ENCODE data around the gene JMY.

The JMY gene

GRCh38 chr5:79305706-79306105, 69.8 kb downstream of the JMY start:
- TF ChIP-seq, protein P1, sequence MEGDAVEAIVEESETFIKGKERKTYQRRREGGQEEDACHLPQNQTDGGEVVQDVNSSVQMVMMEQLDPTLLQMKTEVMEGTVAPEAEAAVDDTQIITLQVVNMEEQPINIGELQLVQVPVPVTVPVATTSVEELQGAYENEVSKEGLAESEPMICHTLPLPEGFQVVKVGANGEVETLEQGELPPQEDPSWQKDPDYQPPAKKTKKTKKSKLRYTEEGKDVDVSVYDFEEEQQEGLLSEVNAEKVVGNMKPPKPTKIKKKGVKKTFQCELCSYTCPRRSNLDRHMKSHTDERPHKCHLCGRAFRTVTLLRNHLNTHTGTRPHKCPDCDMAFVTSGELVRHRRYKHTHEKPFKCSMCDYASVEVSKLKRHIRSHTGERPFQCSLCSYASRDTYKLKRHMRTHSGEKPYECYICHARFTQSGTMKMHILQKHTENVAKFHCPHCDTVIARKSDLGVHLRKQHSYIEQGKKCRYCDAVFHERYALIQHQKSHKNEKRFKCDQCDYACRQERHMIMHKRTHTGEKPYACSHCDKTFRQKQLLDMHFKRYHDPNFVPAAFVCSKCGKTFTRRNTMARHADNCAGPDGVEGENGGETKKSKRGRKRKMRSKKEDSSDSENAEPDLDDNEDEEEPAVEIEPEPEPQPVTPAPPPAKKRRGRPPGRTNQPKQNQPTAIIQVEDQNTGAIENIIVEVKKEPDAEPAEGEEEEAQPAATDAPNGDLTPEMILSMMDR (IDR thresholded peaks at IDR 0.05): no peak

DNA sequence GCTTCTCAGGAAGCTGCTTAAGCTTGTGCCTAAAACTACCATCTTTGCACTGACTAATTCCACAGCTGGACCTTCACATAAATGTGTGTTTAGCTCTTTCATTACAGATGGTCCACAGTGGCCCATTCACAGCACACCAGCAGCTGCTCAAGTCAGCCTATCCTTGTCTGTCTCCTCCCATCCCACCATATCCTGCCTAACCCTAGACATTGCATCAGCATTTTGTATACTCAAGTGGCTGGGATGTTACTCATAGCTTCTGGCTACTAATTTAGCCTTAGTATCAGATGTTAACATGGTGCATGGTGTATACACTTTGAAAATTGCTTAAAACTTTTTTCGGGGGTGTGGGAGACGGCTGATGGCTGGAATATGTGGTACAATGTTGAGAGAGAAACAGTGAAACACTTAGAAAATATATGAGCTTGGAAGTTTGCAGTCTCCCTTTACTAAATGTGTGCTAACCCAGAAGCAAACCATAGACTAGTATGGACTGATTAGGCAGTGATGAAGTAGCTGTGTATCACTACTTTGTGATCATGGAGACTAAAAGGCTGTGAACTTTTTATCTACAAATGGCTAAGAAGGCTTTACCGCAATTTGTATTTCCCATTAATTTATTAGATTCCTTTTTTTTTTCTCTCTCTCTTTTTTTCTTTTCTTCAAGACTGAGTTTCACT, 83.1 kb downstream of the JMY start:
- TF ChIP-seq, protein P1 (IDR thresholded peaks at IDR 0.05): no peak

DNA sequence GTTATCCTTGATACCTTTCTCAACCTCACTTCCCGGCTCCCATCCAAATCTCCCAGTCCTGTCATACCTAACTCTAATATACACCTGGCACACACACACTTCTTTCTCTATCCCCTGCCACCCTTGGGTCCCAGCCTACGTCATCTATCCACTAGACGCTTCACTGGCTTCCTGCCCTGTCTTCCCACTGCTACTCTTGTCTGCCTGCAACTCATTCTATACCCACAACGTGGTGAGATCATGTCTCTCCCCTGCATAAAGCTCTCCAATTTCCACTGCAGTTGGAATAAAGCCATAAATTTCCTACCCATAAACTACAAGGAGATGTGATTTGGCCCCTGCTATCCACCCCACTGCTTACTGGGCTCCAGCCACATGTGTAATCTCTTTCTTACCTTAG, 93.5 kb downstream of the JMY start:
- TF ChIP-seq, protein P1 (IDR thresholded peaks at IDR 0.05): no peak

- TF ChIP-seq, protein P1 (IDR thresholded peaks at IDR 0.05): no peak
Measured at GRCh38 chr5:79330071-79330470, 94.1 kb downstream of the JMY start.

DNA sequence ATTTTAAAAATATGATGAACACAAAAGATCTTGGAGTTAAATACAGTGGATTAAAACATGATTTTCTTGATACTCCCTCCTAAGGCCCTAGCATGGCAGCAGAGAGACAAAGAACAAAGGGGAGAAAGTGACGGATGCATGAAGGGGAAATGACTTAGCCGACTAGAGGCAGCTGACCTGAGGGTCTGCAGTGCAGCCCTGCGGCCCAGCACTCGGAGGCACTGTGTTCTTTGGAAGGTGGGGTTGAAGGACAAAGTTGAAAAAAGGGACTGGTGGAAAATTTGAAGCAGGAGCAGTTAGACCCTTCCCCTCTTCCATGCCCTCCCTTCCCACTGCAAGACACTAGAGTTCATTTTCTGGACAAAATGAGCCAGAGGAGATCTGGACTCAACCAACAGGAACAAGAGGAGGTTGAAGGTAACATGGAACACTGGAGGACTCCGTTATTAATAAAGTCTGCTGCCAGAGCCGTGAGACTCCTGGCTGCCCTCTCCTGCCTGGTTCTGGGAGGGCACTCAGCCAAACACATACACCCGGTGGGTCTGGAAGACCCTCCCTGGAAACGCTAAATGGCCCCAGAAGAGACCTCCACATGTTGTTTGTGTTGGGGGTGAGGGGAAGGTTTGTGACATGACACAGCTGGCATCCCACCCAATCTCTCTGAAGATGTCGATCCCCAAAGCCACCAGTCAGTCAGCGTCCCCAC, 98.1 kb downstream of the JMY start:
- TF ChIP-seq, protein P1 (IDR thresholded peaks at IDR 0.05): no peak

- TF ChIP-seq, protein P1 (IDR thresholded peaks at IDR 0.05): no peak
Measured at GRCh38 chr5:79346420-79346824, 110.5 kb downstream of the JMY start.

GRCh38 chr5:79349047-79349446, 113.1 kb downstream of the JMY start:
- TF ChIP-seq, protein P1 (IDR thresholded peaks at IDR 0.05): no peak
